ENCODE results near the gene JAKMIP1.
"Not testable (repeated sequence)": the region's sequence is repeated elsewhere in the genome, so short reads cannot be mapped to it uniquely, and the experiment has no call there.

Gene JAKMIP1

GRCh38 chr4:6229671-6230501 is 29.5 kb upstream of the JAKMIP1 start:
- in situ Hi-C loops (cut with MboI; ENCODE audit: low sequenced_read_pairs): no loop called here

DNA sequence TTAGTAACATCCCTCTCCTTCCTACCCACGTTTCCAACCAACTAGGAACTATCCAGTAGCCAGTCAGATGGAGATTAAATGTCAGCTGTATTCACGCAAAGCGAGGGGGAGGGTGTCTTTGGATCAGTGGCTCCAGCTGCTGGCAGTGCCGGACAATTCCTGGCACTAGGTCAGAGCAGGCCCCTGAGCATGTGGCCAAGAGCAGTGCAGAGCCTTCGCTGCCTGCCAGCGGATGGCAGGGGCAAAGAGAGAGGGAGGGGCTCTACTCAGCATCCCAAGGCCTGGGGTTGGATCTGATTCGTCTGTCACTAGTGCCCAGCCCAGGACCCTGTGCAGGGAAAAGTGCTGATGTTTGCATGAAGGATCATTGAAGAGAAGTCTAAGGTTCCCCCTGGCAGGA is 28.7 kb upstream of the JAKMIP1 start:
- in situ Hi-C loops (cut with MboI; ENCODE audit: low sequenced_read_pairs): no loop called here

DNA sequence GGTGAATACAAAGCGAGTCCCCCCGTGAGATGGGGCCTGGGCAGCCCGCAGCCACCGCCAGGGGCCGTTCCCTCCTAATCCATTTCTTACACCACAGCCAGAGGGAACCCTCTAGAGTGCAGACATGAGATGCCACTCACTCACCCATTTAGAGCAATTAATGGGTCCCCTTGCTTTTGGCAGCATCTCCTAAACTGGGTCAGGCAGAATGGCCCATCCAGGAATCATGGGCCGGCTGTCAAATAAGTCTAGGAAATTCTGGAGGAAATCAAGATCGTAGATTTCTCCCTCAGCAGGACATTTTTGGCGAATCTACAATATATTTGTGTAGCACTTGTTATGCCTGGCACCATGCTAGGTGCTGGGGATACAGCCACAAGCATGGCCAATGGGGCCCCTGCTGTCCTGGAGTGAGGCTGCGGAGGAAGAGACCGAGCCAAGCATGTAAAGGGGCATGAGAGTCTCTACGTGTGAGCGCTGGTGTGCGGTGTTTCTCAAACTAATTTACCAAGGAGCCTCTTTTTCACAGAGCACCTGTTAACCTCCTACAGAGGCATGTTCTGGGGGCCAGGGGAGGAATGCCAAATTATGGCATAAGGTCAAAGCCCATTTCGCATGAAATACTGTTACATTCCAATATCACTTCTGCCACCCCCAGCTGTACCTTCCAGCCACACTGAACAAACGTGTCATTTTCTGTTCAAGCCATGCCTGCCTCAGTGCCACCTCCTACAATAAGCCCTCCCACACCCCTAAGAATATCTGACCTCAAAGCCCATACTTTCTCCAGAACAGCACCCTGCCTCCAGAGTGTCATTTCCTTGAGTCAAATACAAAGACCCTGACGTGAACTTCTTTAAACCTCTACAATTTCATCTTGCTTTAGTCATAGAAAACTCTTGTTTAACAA is 28.1 kb upstream of the JAKMIP1 start:
- in situ Hi-C loops (cut with MboI; ENCODE audit: low sequenced_read_pairs): no loop called here

DNA sequence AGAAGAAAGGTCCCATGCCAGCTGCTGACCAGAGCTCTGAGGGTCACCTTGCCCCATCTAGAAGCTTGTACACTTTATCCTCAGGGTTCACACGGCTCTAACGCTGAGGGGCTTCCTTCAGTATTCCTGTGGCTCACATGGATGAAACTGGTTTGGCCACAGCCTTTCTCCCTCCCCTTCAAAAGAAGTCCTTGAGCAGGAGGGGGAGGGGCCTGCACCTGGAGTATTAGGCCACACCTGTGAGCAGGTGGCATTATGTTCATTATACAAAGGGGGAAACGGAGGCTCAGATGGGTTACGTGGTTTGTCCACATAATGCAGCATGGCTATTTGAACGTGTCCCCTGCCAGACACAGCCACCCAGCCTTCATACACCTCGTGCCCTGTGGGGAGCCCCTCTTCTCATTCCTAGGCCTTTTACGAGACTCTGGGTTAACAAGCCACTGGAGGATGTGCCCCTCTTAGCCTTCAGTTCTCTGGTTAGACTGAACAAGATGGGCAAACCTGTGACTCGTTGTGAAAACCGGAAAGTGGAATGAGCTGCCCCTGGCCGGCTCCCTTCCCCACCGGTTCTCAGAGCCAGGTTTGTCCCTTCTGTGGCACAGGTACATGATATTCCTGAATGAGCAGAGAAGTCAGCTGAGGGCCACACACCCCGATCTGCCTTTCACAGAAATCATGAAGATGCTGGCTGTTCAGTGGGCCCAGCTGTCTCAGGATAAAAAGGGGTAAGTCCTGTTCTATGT is 27.2 kb upstream of the JAKMIP1 start:
- in situ Hi-C loops (cut with MboI; ENCODE audit: low sequenced_read_pairs): no loop called here

- in situ Hi-C loops (cut with MboI; ENCODE audit: low sequenced_read_pairs): no loop called here
Observed at GRCh38 chr4:6226506-6226905, 26.2 kb upstream of the JAKMIP1 start.

- in situ Hi-C loops (cut with MboI; ENCODE audit: low sequenced_read_pairs): no loop called here
Observed at GRCh38 chr4:6225469-6225868, 25.1 kb upstream of the JAKMIP1 start.

- in situ Hi-C loops (cut with MboI; ENCODE audit: low sequenced_read_pairs): no loop called here
Observed at GRCh38 chr4:6224735-6225134, 24.4 kb upstream of the JAKMIP1 start.

DNA sequence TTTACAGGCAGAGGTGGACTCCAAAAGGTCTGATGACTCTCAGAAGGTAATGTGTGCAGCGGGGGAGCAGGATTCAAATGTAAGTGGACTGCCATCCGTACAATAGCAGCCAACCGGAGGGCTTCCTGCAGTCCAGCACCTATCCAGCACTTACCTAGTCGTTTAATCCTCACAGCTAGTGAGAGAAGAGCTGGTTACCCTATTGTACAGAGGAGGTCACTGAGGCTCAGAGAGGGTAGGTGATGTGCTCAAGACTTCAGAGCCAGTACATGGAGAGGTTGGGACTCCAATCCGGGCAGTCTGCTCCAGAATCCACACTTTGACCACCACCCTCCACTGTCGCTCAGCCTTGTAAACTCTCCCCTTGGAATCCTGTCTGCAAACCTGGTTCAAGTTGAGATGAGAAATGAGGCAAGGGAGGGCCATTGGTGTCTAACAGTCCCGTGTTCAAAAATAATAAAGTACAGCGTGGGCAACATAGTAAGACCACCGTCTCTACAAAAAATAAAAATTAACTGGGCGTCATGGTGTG is 22.5 kb upstream of the JAKMIP1 start:
- in situ Hi-C loops (cut with MboI; ENCODE audit: low sequenced_read_pairs): no loop called here

DNA sequence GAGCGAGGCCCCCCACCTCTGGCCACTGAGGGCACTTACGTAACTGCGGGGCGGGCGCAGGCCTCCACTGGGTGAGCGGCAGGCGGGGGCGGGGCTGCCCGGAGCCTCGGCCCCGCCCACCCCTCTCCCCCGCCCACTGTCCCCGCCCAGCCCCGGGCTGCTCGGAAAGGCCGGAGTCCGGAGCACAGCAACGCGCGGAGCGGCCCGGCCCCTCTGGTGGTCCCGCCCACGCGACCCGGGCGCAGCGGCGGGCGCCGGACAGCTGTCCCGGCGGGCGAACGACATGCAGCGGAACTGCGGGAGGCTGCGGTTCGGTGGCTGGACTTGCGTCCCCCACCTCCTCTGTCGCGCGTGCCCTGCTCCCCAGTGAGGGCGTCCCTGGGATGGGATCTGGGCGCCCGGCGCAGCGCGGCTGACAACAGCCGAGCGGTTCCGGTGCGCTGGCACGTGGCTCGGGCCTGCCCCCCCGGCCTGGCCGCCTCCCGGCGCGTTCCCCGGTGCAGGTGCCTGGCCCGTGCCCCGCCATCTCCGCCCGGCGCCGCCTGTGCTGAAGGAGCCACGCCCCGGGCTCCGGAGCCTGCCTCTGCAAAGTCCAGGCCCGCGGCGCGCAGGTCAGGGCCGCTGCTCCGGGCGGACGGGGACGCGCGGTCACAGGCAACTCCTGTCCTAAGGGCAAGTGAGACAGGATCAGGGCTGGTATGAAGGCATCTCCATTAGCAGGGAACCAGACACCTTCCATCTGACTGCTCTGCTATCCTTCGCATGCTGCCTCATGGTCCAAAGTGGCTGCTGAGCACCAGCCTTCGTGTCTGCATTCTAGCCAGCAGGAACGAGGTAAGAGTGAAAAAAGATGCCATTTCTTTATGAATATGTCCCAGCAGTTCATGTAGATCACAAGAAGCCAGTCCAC is 21.8 kb upstream of the JAKMIP1 start:
- in situ Hi-C loops (cut with MboI; ENCODE audit: low sequenced_read_pairs): no loop called here

DNA sequence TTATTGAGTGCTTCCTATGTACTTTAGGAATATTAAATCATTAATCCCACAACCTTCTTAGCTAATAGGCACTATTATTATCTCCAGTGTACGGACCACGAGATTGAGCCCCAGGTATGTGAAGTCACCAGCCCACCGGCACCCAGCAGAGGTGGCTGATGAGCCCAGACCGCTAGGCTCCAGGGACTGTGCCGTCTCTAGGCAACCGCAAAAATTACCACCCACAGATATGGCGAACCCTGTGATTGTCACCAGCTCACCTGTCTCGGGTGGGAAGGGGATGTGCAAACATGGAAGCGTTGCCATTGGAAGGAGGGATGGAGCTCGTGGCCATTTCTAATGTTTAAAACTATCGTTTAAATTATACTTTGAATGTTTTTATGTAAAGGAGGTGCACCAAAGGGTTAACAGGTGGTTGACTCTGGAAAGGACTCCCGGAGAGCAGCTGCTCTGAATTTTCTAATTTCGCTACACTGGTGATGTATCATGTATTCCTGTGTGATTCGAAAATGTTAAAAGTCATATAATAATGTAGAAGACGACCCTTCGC is 21.0 kb upstream of the JAKMIP1 start:
- in situ Hi-C loops (cut with MboI; ENCODE audit: low sequenced_read_pairs): no loop called here

- in situ Hi-C loops (cut with MboI; ENCODE audit: low sequenced_read_pairs): no loop called here
Observed at GRCh38 chr4:6217716-6218381, 17.5 kb upstream of the JAKMIP1 start.

DNA sequence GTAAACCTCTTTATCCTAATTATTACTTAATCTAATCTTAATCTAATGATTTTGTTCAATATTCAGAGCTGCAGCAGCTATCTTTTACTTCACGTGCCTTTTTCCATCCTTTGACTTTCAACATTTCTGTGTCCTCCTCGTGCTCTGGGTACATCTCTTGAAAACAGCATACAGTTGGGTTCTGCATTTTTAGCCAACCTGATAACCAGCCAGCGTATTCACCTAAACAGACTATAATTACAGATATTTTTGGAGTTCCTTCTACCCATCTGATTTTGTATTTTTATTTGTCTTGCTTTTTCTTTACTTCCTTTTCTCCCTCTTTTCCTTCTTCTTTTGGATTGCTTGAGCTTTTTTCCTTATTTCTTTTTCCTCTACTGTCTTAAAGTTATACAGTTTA is 16.2 kb upstream of the JAKMIP1 start:
- in situ Hi-C loops (cut with MboI; ENCODE audit: low sequenced_read_pairs): no loop called here

- in situ Hi-C loops (cut with MboI; ENCODE audit: low sequenced_read_pairs): no loop called here
Observed at GRCh38 chr4:6209921-6210320, 9.6 kb upstream of the JAKMIP1 start.

DNA sequence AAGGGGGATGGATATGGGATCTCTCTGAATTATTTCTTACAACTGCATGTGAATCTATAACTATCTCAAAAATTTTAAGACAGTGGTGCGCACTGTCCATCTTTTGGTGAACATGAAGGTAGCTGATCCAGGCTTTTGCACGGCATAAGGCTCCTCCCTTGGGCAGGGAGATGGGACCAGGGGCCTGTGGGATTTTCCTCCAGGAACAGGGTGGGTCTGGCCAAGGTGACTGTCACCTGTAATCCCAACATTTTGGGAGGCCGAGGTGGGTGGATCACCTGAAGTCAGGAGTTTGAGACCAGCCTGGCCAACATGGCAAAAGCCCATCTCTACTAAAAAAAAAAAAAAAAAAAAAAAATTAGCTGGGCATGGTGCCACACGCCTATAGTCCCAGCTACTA is 8.9 kb upstream of the JAKMIP1 start:
- in situ Hi-C loops (cut with MboI; ENCODE audit: low sequenced_read_pairs): not testable (repeated sequence)

DNA sequence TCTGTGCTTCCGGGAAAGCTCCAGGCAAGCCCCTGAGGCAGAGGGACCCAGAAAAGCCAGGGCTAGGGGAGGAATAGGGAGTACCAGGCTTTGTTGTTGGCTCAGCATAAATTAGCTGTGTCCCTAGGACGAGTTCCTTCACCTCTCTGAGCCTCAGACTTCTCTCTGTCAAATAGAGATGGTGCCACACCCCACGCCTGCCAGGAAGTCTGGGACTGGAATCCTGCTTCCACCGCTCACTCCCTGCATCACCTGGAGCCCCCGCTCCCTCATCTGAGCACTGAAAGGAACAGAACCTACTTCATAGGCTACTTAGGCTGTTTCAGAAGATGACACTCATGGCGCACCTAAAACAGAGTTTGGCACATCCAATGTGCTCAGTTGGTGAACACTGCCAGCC is 8.1 kb upstream of the JAKMIP1 start:
- in situ Hi-C loops (cut with MboI; ENCODE audit: low sequenced_read_pairs): no loop called here

GRCh38 chr4:6207602-6208001 is 7.3 kb upstream of the JAKMIP1 start:
- in situ Hi-C loops (cut with MboI; ENCODE audit: low sequenced_read_pairs): no loop called here

- in situ Hi-C loops (cut with MboI; ENCODE audit: low sequenced_read_pairs): no loop called here
Observed at GRCh38 chr4:6206771-6207290, 6.5 kb upstream of the JAKMIP1 start.

DNA sequence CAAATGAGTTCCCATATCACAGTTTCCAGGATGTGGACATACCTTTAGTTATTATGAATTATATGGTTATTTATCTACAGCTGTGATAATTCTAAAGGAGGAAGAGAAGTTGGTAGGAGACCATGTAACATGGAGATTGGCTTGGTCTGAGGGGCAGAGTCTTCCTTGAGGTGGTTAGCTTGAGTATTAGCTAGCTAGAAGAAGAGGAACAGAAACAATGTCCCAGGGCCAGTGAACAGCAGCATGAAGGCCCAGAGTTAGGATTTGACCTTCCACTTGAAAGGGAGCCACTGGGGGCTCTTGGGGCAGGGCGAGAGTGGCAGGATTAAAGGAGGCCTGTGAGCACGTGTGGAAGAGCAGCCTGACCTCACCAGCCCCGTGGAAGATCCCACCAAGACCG is 5.6 kb upstream of the JAKMIP1 start:
- in situ Hi-C loops (cut with MboI; ENCODE audit: low sequenced_read_pairs): no loop called here

GRCh38 chr4:6205567-6205931 is 5.2 kb upstream of the JAKMIP1 start:
- in situ Hi-C loops (cut with MboI; ENCODE audit: low sequenced_read_pairs): no loop called here
